HepG2 (cell line): Measurements from ENCODE around the gene ADAMTS17. TPM values are rescaled to one million over a fixed set of nuclear protein-coding genes. Genes with fewer than 3 reads are reported as not detected.

Experiments
- ATAC-seq: fragments of 200-7000 bp; cut with Tn5 transposase; 3 replicates; pipeline ENCODE4 v1.9.1; 2020; ENCODE audit warnings: mild to moderate bottlenecking, moderate library complexity
- BruUV-seq: library from RNA; stranded (reverse); fragments of 400-500 nt; replicated peaks from 2 replicates; lab custom pipeline; 2021; lab: Mats Ljungman, UMichigan
- CTCF ChIA-PET: fragments of 300-600 bp; formaldehyde crosslinking; extraction: SDS; loops from one replicate; lab custom pipeline; 2021; ENCODE audit warnings: low total read pairs, inconsistent platforms, low intra/inter-chr PET ratio; lab: Yijun Ruan, JAX
- POLR2A ChIA-PET: fragments of 350-600 bp; sonication (Branson Sonifier 250); formaldehyde crosslinking; loops from one replicate; lab custom pipeline; 2020; ENCODE audit warnings: antibody characterized with exemption, inconsistent platforms; lab: Yijun Ruan, JAX
- DNase-seq: peaks from one replicate; pipeline ENCODE4 v3.0.0-alpha.2; 2015; ENCODE audit warnings: low spot score
- FAIRE-seq: peaks from 3 replicates; lab custom pipeline; 2011; peaks lifted over from hg19 to GRCh38; lab: Jason Lieb, UNC
- H2AFZ ChIP-seq: one replicate; pipeline ENCODE4 v1.6.1; 2011; ENCODE audit warnings: low read length, inconsistent platforms
- H3K27ac ChIP-seq: fragments of 300-600 bp; 3 replicates; pipeline ENCODE4 v1.8.0; 2011; ENCODE audit warnings: mixed run types, mild to moderate bottlenecking, mixed read lengths, low read length, inconsistent platforms; ENCODE audit not compliant: insufficient read depth; ENCODE audit errors: extremely low read length
- H3K27me3 ChIP-seq, 2 experiments: fragments of 200-600 bp in 1 of 2; 2 replicates in 1 of 2; 3 replicates in 1 of 2; pipeline versions ENCODE4 v1.6.0 to v1.8.0; 2011; ENCODE audit warnings: low read length in 2 of 2, mild to moderate bottlenecking in 2 of 2, moderate library complexity in 2 of 2, inconsistent platforms in 1 of 2; ENCODE audit not compliant: insufficient read depth in 2 of 2, control insufficient read depth in 1 of 2
- H3K36me3 ChIP-seq, 2 experiments: fragments of 200-600 bp in 1 of 2; replicated peaks in 1 of 2; 2 replicates in 1 of 2; 3 replicates in 1 of 2; pipeline versions ENCODE4 v1.5.1 to v1.8.0; 2011; ENCODE audit warnings: low read length in 2 of 2, inconsistent platforms in 1 of 2; ENCODE audit not compliant: insufficient read depth in 2 of 2, control insufficient read depth in 1 of 2
- H3K4me1 ChIP-seq: 2 replicates; pipeline ENCODE4 v1.5.1; 2012; ENCODE audit warnings: low read length, inconsistent platforms; ENCODE audit not compliant: insufficient read depth
- H3K4me2 ChIP-seq: 2 replicates; pipeline ENCODE4 v1.6.0; 2011; ENCODE audit warnings: low read depth, low read length, inconsistent platforms
- H3K4me3 ChIP-seq, 3 experiments: fragments of 200-600 bp in 1 of 3; sonication (generic), shearing (Covaris generic) in 1 of 3; replicated peaks in 1 of 3; 2 replicates each; pipeline ENCODE4 v1.5.1; 2011 to 2016; ENCODE audit warnings: low read length in 3 of 3, inconsistent platforms in 2 of 3, low read depth in 2 of 3, mild to moderate bottlenecking in 2 of 3, control low read depth in 1 of 3, mixed read lengths in 1 of 3; ENCODE audit not compliant: insufficient read depth in 1 of 3
- H3K79me2 ChIP-seq: one replicate; pipeline ENCODE4 v1.6.1; 2011; ENCODE audit warnings: low read length, inconsistent platforms; ENCODE audit not compliant: insufficient read depth
- H3K9ac ChIP-seq: 2 replicates; pipeline ENCODE4 v1.6.0; 2011; ENCODE audit warnings: mild to moderate bottlenecking, low read depth, low read length, inconsistent platforms; ENCODE audit not compliant: insufficient read depth
- H3K9me3 ChIP-seq: 2 replicates; pipeline ENCODE4 v1.5.1; 2012; ENCODE audit warnings: mild to moderate bottlenecking, low read length
- H4K20me1 ChIP-seq: 2 replicates; pipeline ENCODE4 v1.6.0; 2011; ENCODE audit warnings: inconsistent platforms, mild to moderate bottlenecking, low read length, moderate library complexity; ENCODE audit not compliant: insufficient read depth
- AKAP8 ChIP-seq: sonication (generic); formaldehyde crosslinking; IDR thresholded peaks from 2 replicates; pipeline ENCODE4 v1.5.1; 2020; ENCODE audit warnings: mild to moderate bottlenecking, missing genetic modification reagents
- CREB3 ChIP-seq: sonication (generic); formaldehyde crosslinking; IDR thresholded peaks from 2 replicates; pipeline ENCODE4 v1.5.0; 2020; ENCODE audit warnings: missing genetic modification reagents
- EED ChIP-seq: sonication (generic); formaldehyde crosslinking; IDR thresholded peaks from 2 replicates; pipeline ENCODE4 v1.5.0; 2020; ENCODE audit warnings: mild to moderate bottlenecking, missing genetic modification reagents
- HOXA7 ChIP-seq: sonication (generic); formaldehyde crosslinking; IDR thresholded peaks from 2 replicates; pipeline ENCODE4 v1.8.1; 2022; ENCODE audit warnings: mild to moderate bottlenecking, missing genetic modification reagents, moderate library complexity
- KDM3A ChIP-seq: IDR thresholded peaks from 2 replicates; pipeline ENCODE4 v1.6.1; 2018; ENCODE audit warnings: low read depth, missing compliant biosample characterization
- SOX6 ChIP-seq, 2 experiments: fragments of 450-650 bp in 1 of 2; sonication (generic) in 1 of 2; formaldehyde crosslinking in 1 of 2; IDR thresholded peaks; 2 replicates each; pipeline versions ENCODE4 v1.4.0 to v1.6.1; 2017 to 2020; ENCODE audit warnings: antibody characterized with exemption in 1 of 2, mild to moderate bottlenecking in 1 of 2, missing genetic modification reagents in 1 of 2
- ZBTB3 ChIP-seq: sonication (generic); formaldehyde crosslinking; IDR thresholded peaks from 2 replicates; pipeline ENCODE4 v1.4.0; 2020; ENCODE audit warnings: low read depth, mild to moderate bottlenecking, moderate library complexity, missing genetic modification reagents, borderline replicate concordance
- ZFP36L2 ChIP-seq: sonication (generic); formaldehyde crosslinking; IDR thresholded peaks from 2 replicates; pipeline ENCODE4 v1.4.0; 2020; ENCODE audit warnings: missing genetic modification reagents
- ZFP62 ChIP-seq: sonication (generic); formaldehyde crosslinking; IDR thresholded peaks from 2 replicates; pipeline ENCODE4 v1.4.0; 2020; ENCODE audit warnings: missing genetic modification reagents
- ZNF124 ChIP-seq: sonication (generic); formaldehyde crosslinking; IDR thresholded peaks from 2 replicates; pipeline ENCODE4 v1.4.0; 2020; ENCODE audit warnings: missing genetic modification reagents
- ZNF572 ChIP-seq: sonication (generic); formaldehyde crosslinking; IDR thresholded peaks from 2 replicates; pipeline ENCODE4 v1.5.1; 2020; ENCODE audit warnings: mild to moderate bottlenecking, missing genetic modification reagents
- WGBS: methylation state at CpG from one replicate; pipeline ENCODE4 v1.1.6; 2017; ENCODE audit warnings: low lambda C conversion rate; 5-methylcytosine and 5-hydroxymethylcytosine counted together
- in situ Hi-C: cut with HindIII; loops from 2 replicates; pipeline ENCODE4 v1.10.0; 2017; ENCODE audit warnings: low pct_unique_long_range_greater_than_20kb; ENCODE audit not compliant: extremely low pct_ligation_motif_present
- intact Hi-C: fragments of 100-400 bp; cut with micrococcal nuclease; formaldehyde crosslinking; loops from one replicate; pipeline ENCODE4 v1.10.0; 2022; ENCODE audit not compliant: unreplicated experiment
- polyA plus RNA-seq, 8 experiments: library from polyadenylated mRNA; depleted of rRNA in 3 of 8; stranded (reverse) in 7 of 8; unstranded in 1 of 8; fragments of >200 nt; fragmentation: Illumina TruSeq in 4 of 8; extraction: Trizol in 4 of 8; gene quantifications; 2 replicates each; pipeline versions ENCODE4 v1.2.1 to v1.2.3, GENCODE V29; 2011 to 2016; ENCODE audit warnings: low read depth in 4 of 8, missing spikeins in 1 of 8, mixed read lengths in 1 of 8; ENCODE audit not compliant: insufficient read depth in 1 of 8
- total RNA-seq, 5 experiments: library from RNA; depleted of rRNA; stranded (reverse); fragments of >200 nt; fragmentation: Illumina TruSeq; extraction: Trizol; gene quantifications; 2 replicates each; pipeline ENCODE4 v1.2.3, GENCODE V29; 2016; ENCODE audit warnings: low read depth in 1 of 5
- TF ChIP-seq, protein P1 (sequence below): sonication (generic); formaldehyde crosslinking; IDR thresholded peaks from 2 replicates; pipeline ENCODE4 v1.5.0; 2020; ENCODE audit warnings: missing genetic modification reagents
- TF ChIP-seq, protein P2 (sequence below): sonication (generic); formaldehyde crosslinking; conservative IDR thresholded peaks from 2 replicates; pipeline ENCODE4 v1.8.0; 2022; ENCODE audit warnings: mild to moderate bottlenecking, moderate library complexity, missing genetic modification reagents
- TF ChIP-seq, protein P3 (sequence below): sonication (generic); formaldehyde crosslinking; IDR thresholded peaks from 2 replicates; pipeline ENCODE4 v1.4.0; 2020; ENCODE audit warnings: missing genetic modification reagents, borderline replicate concordance

The ADAMTS17 gene
- total and polyA plus RNA-seq, 2 of the 13 experiments (the other 11 are each of a cell fraction or from before 2014, with no cell fraction given), result 0.02 to 0.04 TPM

DNA sequence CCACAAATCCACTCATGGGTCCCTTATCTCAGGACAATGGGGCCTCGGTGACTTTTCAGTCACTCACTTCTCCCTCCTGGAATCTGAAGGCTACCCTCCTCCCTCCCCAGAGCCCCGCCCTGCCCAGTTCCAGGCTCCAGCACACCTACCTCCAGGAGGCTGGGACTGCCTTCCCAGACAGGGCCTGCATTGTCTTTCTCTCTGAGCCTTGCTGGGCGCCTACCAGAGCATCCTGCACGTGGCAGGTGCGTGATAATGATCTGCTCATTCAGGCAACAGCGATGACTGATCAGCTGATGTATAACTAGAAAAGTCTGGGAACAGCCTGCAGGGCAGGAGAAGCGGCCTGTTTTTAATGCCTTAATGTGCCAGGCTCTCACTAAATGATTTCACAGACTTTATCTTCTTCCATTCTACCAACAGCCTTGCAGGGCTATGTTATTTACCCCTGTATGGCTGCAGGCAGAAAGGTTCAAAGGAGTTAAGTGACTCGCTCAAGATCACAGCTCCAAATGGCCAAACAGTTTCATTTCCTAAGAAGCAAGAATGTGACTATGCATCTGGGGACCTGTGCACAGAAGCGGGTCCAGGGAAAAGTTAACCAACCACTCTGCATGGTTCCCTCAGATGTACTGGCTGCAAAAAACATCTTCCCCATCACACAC is 6.3 kb downstream of the ADAMTS17 start (continued):
- TF ChIP-seq ZNF124, result no peak
- TF ChIP-seq, protein P1, sequence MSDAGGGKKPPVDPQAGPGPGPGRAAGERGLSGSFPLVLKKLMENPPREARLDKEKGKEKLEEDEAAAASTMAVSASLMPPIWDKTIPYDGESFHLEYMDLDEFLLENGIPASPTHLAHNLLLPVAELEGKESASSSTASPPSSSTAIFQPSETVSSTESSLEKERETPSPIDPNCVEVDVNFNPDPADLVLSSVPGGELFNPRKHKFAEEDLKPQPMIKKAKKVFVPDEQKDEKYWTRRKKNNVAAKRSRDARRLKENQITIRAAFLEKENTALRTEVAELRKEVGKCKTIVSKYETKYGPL, result no peak
- TF ChIP-seq EED (CRISPR knock-in tag), result no peak

GRCh38 chr15:100334905-100335304 is 6.9 kb downstream of the ADAMTS17 start:
- POLR2A ChIA-PET, result no interaction called here
- in situ Hi-C loops, result loop anchor here (10.0 to 25.0 kb wide), 3 partner anchors 50 to 1073 kb away; partner anchors contain the start of gene LRRC28
- no peak for ATAC-seq
- TF ChIP-seq AKAP8 (CRISPR knock-in tag) (no peak), HOXA7 (CRISPR knock-in tag) (no peak), CREB3 (no peak), ZFP62 (CRISPR knock-in tag) (no peak), ZBTB3 (CRISPR knock-in tag) (no peak), ZFP36L2 (CRISPR knock-in tag) (no peak), ZNF572 (CRISPR knock-in tag) (no peak), SOX6 (IDR thresholded peaks at IDR 0.05) (no peak), SOX6 (CRISPR knock-in tag; IDR thresholded peaks at IDR 0.05) (no peak), KDM3A (CRISPR knock-in tag) (no peak)
- TF ChIP-seq, protein P2, sequence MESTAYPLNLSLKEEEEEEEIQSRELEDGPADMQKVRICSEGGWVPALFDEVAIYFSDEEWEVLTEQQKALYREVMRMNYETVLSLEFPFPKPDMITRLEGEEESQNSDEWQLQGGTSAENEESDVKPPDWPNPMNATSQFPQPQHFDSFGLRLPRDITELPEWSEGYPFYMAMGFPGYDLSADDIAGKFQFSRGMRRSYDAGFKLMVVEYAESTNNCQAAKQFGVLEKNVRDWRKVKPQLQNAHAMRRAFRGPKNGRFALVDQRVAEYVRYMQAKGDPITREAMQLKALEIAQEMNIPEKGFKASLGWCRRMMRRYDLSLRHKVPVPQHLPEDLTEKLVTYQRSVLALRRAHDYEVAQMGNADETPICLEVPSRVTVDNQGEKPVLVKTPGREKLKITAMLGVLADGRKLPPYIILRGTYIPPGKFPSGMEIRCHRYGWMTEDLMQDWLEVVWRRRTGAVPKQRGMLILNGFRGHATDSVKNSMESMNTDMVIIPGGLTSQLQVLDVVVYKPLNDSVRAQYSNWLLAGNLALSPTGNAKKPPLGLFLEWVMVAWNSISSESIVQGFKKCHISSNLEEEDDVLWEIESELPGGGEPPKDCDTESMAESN (CRISPR knock-in tag), result no peak
- TF ChIP-seq, protein P3, sequence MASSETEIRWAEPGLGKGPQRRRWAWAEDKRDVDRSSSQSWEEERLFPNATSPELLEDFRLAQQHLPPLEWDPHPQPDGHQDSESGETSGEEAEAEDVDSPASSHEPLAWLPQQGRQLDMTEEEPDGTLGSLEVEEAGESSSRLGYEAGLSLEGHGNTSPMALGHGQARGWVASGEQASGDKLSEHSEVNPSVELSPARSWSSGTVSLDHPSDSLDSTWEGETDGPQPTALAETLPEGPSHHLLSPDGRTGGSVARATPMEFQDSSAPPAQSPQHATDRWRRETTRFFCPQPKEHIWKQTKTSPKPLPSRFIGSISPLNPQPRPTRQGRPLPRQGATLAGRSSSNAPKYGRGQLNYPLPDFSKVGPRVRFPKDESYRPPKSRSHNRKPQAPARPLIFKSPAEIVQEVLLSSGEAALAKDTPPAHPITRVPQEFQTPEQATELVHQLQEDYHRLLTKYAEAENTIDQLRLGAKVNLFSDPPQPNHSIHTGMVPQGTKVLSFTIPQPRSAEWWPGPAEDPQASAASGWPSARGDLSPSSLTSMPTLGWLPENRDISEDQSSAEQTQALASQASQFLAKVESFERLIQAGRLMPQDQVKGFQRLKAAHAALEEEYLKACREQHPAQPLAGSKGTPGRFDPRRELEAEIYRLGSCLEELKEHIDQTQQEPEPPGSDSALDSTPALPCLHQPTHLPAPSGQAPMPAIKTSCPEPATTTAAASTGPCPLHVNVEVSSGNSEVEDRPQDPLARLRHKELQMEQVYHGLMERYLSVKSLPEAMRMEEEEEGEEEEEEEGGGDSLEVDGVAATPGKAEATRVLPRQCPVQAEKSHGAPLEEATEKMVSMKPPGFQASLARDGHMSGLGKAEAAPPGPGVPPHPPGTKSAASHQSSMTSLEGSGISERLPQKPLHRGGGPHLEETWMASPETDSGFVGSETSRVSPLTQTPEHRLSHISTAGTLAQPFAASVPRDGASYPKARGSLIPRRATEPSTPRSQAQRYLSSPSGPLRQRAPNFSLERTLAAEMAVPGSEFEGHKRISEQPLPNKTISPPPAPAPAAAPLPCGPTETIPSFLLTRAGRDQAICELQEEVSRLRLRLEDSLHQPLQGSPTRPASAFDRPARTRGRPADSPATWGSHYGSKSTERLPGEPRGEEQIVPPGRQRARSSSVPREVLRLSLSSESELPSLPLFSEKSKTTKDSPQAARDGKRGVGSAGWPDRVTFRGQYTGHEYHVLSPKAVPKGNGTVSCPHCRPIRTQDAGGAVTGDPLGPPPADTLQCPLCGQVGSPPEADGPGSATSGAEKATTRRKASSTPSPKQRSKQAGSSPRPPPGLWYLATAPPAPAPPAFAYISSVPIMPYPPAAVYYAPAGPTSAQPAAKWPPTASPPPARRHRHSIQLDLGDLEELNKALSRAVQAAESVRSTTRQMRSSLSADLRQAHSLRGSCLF (CRISPR knock-in tag), result no peak

More at GRCh38 chr15:100334905-100335304, 6.9 kb downstream of the ADAMTS17 start:
- Histone ChIP-seq H3K4me2 (no peak overlapping the region), H3K27ac (no peak overlapping the region), H3K9ac (no peak overlapping the region), H3K36me3 (no peaks in the 10 kb centered on the region), H3K4me3 (no peak overlapping the region), H3K9me3 (no peaks in the 10 kb centered on the region), H3K27me3 (peaks cover 0 to 3% of the 10 kb centered on the region in 2 experiments; a peak in 2 of 5 replicates), H3K79me2 (no peaks in the 10 kb centered on the region), H4K20me1 (no peaks in the 10 kb centered on the region), H3K4me1 (peaks cover 4% of the 10 kb centered on the region; the same call in 1 of the 2 replicates), H2AFZ (no peak overlapping the region)
- BruUV-seq, result no TSS peak
- intact Hi-C loops, result no loop called here
- CTCF ChIA-PET, result no interaction called here
- DNase-seq (no peak), FAIRE-seq (no peak)
- WGBS, result 70% methylated on average over 10 of the region's 11 CpGs
